Large intestine (tissue), 3 donors: ENCODE results near the gene EPAS1. TPM values are rescaled to one million over a fixed set of nuclear protein-coding genes. Genes with fewer than 3 reads are reported as not detected.

Experiments
- DNase-seq, 2 donors: peaks; one replicate each; pipeline versions ENCODE4 v3.0.0 to v3.0.0-alpha.2; 2013
- H3K27ac ChIP-seq: one replicate; pipeline ENCODE4 v1.5.1; 2013; ENCODE audit warnings: low read length
- H3K27me3 ChIP-seq: 2 replicates; pipeline ENCODE4 v1.6.1; 2013; ENCODE audit warnings: low read length; ENCODE audit not compliant: control insufficient read depth, insufficient read depth
- H3K36me3 ChIP-seq: 2 replicates; pipeline ENCODE4 v1.6.1; 2013; ENCODE audit warnings: low read length; ENCODE audit not compliant: control insufficient read depth, insufficient read depth
- H3K4me1 ChIP-seq: one replicate; pipeline ENCODE4 v1.6.1; 2013; ENCODE audit warnings: low read length; ENCODE audit not compliant: control insufficient read depth, insufficient read depth
- H3K4me3 ChIP-seq: one replicate; pipeline ENCODE4 v1.5.1; 2013; ENCODE audit warnings: low read length
- H3K9me3 ChIP-seq: one replicate; pipeline ENCODE4 v1.6.1; 2013; ENCODE audit warnings: mild to moderate bottlenecking, low read depth, low read length, moderate library complexity; ENCODE audit not compliant: control insufficient read depth
- WGBS: methylation state at CpG from one replicate; pipeline ENCODE4 v1.1.5; 2013; ENCODE audit warnings: low lambda C conversion rate; ENCODE audit not compliant: insufficient coverage; 5-methylcytosine and 5-hydroxymethylcytosine counted together
- polyA plus RNA-seq: library from polyadenylated mRNA; unstranded; fragments of 120-200 nt; gene quantifications from one replicate; pipeline ENCODE4 v1.2.1, GENCODE V29; 2013

Gene EPAS1
- polyA plus RNA-seq, 1 donor = 30.7 TPM

- no peak overlapping the region for H3K4me3 ChIP-seq
- no peaks in the 10 kb centered on the region for H3K9me3 ChIP-seq
- WGBS = 100% methylated on average over 2 of the region's 14 CpGs
- no peak overlapping the region for H3K27ac ChIP-seq
- peaks cover 35% of the 10 kb centered on the region for H3K36me3 ChIP-seq
- H3K27me3 ChIP-seq = no peaks in the 10 kb centered on the region
- H3K4me1 ChIP-seq = no peaks in the 10 kb centered on the region
- DNase-seq = no peak
Measured at GRCh38 chr2:46382331-46383112, 85.3 kb downstream of the EPAS1 start.

- Histone ChIP-seq H3K4me1 (no peaks in the 10 kb centered on the region), H3K27me3 (no peaks in the 10 kb centered on the region), H3K27ac (no peak overlapping the region), H3K4me3 (no peak overlapping the region), H3K9me3 (no peaks in the 10 kb centered on the region), H3K36me3 (peaks cover 31% of the 10 kb centered on the region)
- DNase-seq = no peak
- no CpG with 5 or more reads among the region's 1 CpG for WGBS
Measured at GRCh38 chr2:46383113-46383395, 85.8 kb downstream of the EPAS1 start.

DNA sequence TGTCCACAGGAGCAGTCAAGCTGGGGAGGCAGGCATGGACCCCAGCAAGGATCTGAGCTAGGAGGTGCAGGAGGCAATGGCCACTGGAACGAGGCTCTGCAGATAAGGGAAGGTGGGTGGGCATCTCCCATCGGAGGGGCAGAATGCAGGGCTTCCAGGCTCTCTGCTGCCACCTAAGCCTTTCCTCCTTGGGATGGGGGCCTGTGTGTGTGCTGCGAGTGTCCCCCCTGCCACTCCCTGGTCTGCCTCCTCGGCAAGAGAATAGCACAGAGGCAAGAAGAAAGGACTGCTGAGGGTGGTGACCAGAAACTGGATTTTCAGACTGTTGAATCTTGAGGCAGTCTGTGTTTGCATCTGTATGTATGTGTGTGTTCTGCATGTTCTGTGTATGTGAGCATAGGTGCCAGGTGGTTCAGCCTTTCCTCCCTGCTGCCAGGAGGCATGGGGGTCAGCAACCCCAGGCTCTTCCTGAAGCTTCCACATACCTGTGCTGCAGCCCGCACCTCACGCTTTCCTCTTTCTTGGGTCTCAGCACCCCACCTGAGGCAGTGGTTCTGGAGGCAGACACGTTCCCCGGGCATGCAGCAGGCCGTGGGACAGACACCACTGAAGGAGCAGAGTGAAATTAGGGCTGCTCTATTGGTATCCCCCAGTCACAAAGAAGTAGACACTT lies 86.7 kb downstream of the EPAS1 start:
- no CpG with 5 or more reads among the region's 9 CpGs for whole genome bisulfite sequencing
- no peaks in the 10 kb centered on the region for H3K27me3 ChIP-seq
- H3K27ac ChIP-seq = no peak overlapping the region
- peaks cover 28% of the 10 kb centered on the region for H3K36me3 ChIP-seq
- no peak for DNase-seq
- H3K4me1 ChIP-seq = no peaks in the 10 kb centered on the region
- no peak overlapping the region for H3K4me3 ChIP-seq
- no peaks in the 10 kb centered on the region for H3K9me3 ChIP-seq

- Histone ChIP-seq H3K4me1 (no peaks in the 10 kb centered on the region), H3K9me3 (no peaks in the 10 kb centered on the region), H3K4me3 (no peak overlapping the region), H3K36me3 (peaks cover 28% of the 10 kb centered on the region), H3K27ac (no peak overlapping the region), H3K27me3 (no peaks in the 10 kb centered on the region)
- WGBS = no CpG with 5 or more reads among the region's 12 CpGs
- no peak for DNase-seq
Measured at GRCh38 chr2:46384457-46384815, 87.2 kb downstream of the EPAS1 start.

GRCh38 chr2:46385786-46386577 lies 88.8 kb downstream of the EPAS1 start:
- H3K4me1 ChIP-seq = no peaks in the 10 kb centered on the region
- peaks cover 16% of the 10 kb centered on the region for H3K36me3 ChIP-seq
- H3K27ac ChIP-seq = no peak overlapping the region
- DNase-seq = no peak
- no peak overlapping the region for H3K4me3 ChIP-seq
- WGBS = 100% methylated on average over 2 of the region's 18 CpGs
- H3K27me3 ChIP-seq = no peaks in the 10 kb centered on the region
- no peaks in the 10 kb centered on the region for H3K9me3 ChIP-seq

- no peaks in the 10 kb centered on the region for H3K27me3 ChIP-seq
- no peaks in the 10 kb centered on the region for H3K9me3 ChIP-seq
- DNase-seq = no peak
- H3K4me3 ChIP-seq = no peak overlapping the region
- no peaks in the 10 kb centered on the region for H3K4me1 ChIP-seq
- peaks cover 16% of the 10 kb centered on the region for H3K36me3 ChIP-seq
- 75% methylated on average over 2 of the region's 5 CpGs for whole genome bisulfite sequencing
- no peak overlapping the region for H3K27ac ChIP-seq
Measured at GRCh38 chr2:46386763-46387162, 89.6 kb downstream of the EPAS1 start.

DNA sequence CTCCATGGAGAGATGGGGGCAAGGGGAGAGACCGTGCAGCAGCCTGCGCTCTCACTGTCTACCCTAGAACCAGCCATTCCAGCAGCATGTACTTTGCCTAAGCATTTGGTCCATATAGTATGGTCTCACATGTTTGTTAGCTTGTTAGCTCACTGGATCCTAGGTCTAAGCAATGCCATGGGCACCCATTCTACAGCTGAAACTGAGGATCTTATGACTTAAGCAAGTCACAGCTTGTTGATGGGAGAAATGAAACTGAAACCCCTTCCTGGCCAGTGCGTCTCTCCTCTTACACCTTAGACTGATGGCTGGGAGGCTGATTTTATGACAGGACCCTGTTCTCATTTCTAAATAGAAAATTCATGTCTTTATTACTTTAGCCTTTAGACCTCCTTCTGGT lies 90.1 kb downstream of the EPAS1 start:
- Histone ChIP-seq H3K4me3 (no peak overlapping the region), H3K9me3 (no peaks in the 10 kb centered on the region), H3K27me3 (no peaks in the 10 kb centered on the region), H3K36me3 (peaks cover 13% of the 10 kb centered on the region), H3K4me1 (no peaks in the 10 kb centered on the region), H3K27ac (no peak overlapping the region)
- WGBS = no CpG with 5 or more reads among the region's 3 CpGs
- DNase-seq = no peak

- H3K27ac ChIP-seq = no peak overlapping the region
- DNase-seq = no peak
- H3K4me3 ChIP-seq = no peak overlapping the region
- H3K27me3 ChIP-seq = no peaks in the 10 kb centered on the region
- no peaks in the 10 kb centered on the region for H3K9me3 ChIP-seq
- H3K36me3 ChIP-seq = peaks cover 6% of the 10 kb centered on the region
- H3K4me1 ChIP-seq = no peaks in the 10 kb centered on the region
- no CpG with 5 or more reads among the region's 5 CpGs for WGBS
Measured at GRCh38 chr2:46387886-46388515, 90.8 kb downstream of the EPAS1 start.

- DNase-seq = no peak
- Histone ChIP-seq H3K36me3 (peaks cover 3% of the 10 kb centered on the region), H3K4me3 (no peak overlapping the region), H3K27me3 (no peaks in the 10 kb centered on the region), H3K4me1 (no peaks in the 10 kb centered on the region), H3K27ac (no peak overlapping the region), H3K9me3 (no peaks in the 10 kb centered on the region)
- no CpG with 5 or more reads among the region's 5 CpGs for WGBS
Measured at GRCh38 chr2:46388881-46389280, 91.7 kb downstream of the EPAS1 start.

- no peak overlapping the region for H3K27ac ChIP-seq
- H3K4me1 ChIP-seq = no peaks in the 10 kb centered on the region
- H3K27me3 ChIP-seq = no peaks in the 10 kb centered on the region
- DNase-seq = no peak
- no peaks in the 10 kb centered on the region for H3K9me3 ChIP-seq
- no peaks in the 10 kb centered on the region for H3K36me3 ChIP-seq
- H3K4me3 ChIP-seq = no peak overlapping the region
- no CpG with 5 or more reads among the region's 13 CpGs for WGBS
Measured at GRCh38 chr2:46389417-46389916, 92.3 kb downstream of the EPAS1 start.
